ENCODE results near the gene KCNA2.

DNA sequence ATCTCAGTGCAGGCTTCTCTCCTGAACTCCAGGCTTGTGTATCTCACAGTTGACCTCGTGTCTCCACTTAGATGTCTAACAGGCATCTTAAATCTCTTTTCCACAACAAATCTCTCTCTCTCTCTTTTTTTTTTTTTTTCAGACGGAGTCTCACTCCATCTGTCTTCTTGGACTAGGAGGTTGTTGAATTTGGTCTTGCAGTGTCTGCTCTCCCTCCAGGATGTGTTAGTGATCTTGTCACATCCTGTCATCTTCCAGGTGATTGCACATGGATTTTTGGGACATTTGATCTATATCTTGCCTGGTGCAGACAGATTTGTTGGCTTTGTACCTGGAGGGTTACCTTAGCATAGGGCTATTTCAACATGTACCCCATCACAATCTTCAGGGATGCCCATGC, 60.7 kb downstream of the KCNA2 start:
- TF ChIP-seq CTCF (IDR thresholded peaks at IDR 0.05) (no peak), TCF7L2 (IDR thresholded peaks at IDR 0.05; ENCODE audit: low read depth, low read length) (no peak)

Measured in Panc1 (cell line).